NT2/D1 (cell line): ENCODE measurements around the gene PTPRF.

Source experiments
- SUZ12 ChIP-seq: IDR thresholded peaks from 2 replicates; pipeline ENCODE4 v1.6.1; 2011; ENCODE audit not compliant: insufficient read length, insufficient read depth; ENCODE audit errors: extremely low read depth
- YY1 ChIP-seq: IDR thresholded peaks from 2 replicates; pipeline ENCODE4 v1.6.1; 2011; ENCODE audit not compliant: insufficient read length, insufficient read depth
- ZNF274 ChIP-seq: IDR thresholded peaks from 2 replicates; pipeline ENCODE4 v1.6.1; 2011; ENCODE audit warnings: mild to moderate bottlenecking, low read depth, low read length

DNA sequence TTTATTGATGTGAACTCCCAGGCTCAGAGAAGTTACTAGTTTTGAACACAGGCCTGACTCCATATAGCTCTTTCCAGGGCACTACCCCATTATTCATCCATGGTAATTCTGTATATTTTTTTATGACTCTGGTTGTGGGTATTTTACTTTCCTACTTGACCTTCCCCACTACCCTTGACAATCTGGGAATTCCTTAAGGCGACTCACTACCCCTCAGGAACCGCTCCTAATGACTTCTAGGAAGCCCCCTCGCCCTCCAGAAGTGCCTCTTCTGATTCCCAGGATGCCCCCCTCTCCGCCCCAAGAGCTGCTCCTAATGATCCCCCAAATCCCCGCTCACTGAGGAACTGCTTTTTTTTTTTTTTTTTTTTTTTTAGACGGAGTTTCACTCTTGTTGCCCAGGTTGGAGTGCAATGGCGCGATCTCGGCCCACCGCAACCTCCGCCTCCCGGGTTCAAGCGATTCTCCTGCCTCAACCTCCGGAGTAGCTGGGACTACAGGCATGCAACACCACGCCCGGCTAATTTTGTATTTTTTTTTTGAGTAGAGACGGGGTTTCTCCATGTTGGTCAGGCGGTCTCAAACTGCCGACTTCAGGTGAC, 118.3 kb downstream of the PTPRF start:
- TF ChIP-seq YY1 (no peak), SUZ12 (no peak), ZNF274 (no peak)
